GM23338 (cell line): Measurements from ENCODE around the gene MRGPRF. TPM values are rescaled to one million over a fixed set of nuclear protein-coding genes. Genes with fewer than 3 reads are reported as not detected.

Experiments used
- ATAC-seq: fragments of 200-7000 bp; cut with Tn5 transposase; 3 replicates; pipeline ENCODE4 v1.9.1; 2020
- DNase-seq: peaks from one replicate; pipeline ENCODE4 v3.0.0-alpha.2; 2015; ENCODE audit warnings: low spot score
- H2AFZ ChIP-seq: fragments of 200-600 bp; sonication (generic); 2 replicates; pipeline ENCODE4 v1.8.0; 2016; ENCODE audit warnings: antibody characterized with exemption, mild to moderate bottlenecking, moderate library complexity
- H3F3A ChIP-seq: fragments of 200-600 bp; sonication (generic); replicated peaks from 2 replicates; pipeline ENCODE4 v1.8.0; 2017; ENCODE audit warnings: antibody characterized with exemption, mixed run types, low read depth
- H3K27ac ChIP-seq: fragments of 200-600 bp; sonication (generic); 2 replicates; pipeline ENCODE4 v1.6.1; 2016; ENCODE audit warnings: low read depth
- H3K27me3 ChIP-seq: fragments of 200-600 bp; sonication (generic); 2 replicates; pipeline ENCODE4 v1.8.0; 2016; ENCODE audit warnings: mild to moderate bottlenecking, mixed run types, moderate library complexity; ENCODE audit not compliant: insufficient read depth
- H3K36me3 ChIP-seq: fragments of 200-600 bp; sonication (generic); 2 replicates; pipeline ENCODE4 v1.8.0; 2016; ENCODE audit warnings: mild to moderate bottlenecking; ENCODE audit not compliant: insufficient read depth
- H3K4me1 ChIP-seq: fragments of 200-600 bp; sonication (generic); 2 replicates; pipeline ENCODE4 v1.8.0; 2016; ENCODE audit warnings: mild to moderate bottlenecking, moderate library complexity; ENCODE audit not compliant: insufficient read depth
- H3K4me2 ChIP-seq: fragments of 200-600 bp; sonication (generic); 2 replicates; pipeline ENCODE4 v1.7.1; 2017; ENCODE audit warnings: mixed run types
- H3K4me3 ChIP-seq: fragments of 200-600 bp; sonication (generic); 2 replicates; pipeline ENCODE4 v1.6.1; 2016; ENCODE audit warnings: mixed run types
- H3K79me2 ChIP-seq: fragments of 200-600 bp; sonication (generic); replicated peaks from 2 replicates; pipeline ENCODE4 v1.8.0; 2017; ENCODE audit warnings: mild to moderate bottlenecking; ENCODE audit not compliant: insufficient read depth
- H3K9me2 ChIP-seq: fragments of 200-600 bp; sonication (generic); 2 replicates; pipeline ENCODE4 v1.8.0; 2017; ENCODE audit not compliant: insufficient read depth
- H4K20me1 ChIP-seq: fragments of 200-600 bp; sonication (generic); replicated peaks from 2 replicates; pipeline ENCODE4 v1.8.0; 2017; ENCODE audit warnings: mild to moderate bottlenecking; ENCODE audit not compliant: insufficient read depth
- H3K27ac Mint-ChIP-seq: 2 replicates; pipeline ENCODE4 v1.8.0; 2020; ENCODE audit warnings: inconsistent platforms, mild to moderate bottlenecking, moderate library complexity, mixed read lengths
- H3K27me3 Mint-ChIP-seq: 3 replicates; pipeline ENCODE4 v1.8.0; 2022; ENCODE audit warnings: low read depth, mild to moderate bottlenecking, moderate library complexity, mixed read lengths, inconsistent platforms; ENCODE audit not compliant: insufficient read depth, poor library complexity
- H3K36me3 Mint-ChIP-seq: 3 replicates; pipeline ENCODE4 v1.8.0; 2021; ENCODE audit warnings: low read depth, mild to moderate bottlenecking, inconsistent platforms, moderate library complexity, mixed read lengths
- H3K4me1 Mint-ChIP-seq: 3 replicates; pipeline ENCODE4 v1.8.0; 2020; ENCODE audit warnings: mild to moderate bottlenecking, inconsistent platforms, mixed read lengths
- H3K4me3 Mint-ChIP-seq: 3 replicates; pipeline ENCODE4 v1.8.0; 2021; ENCODE audit warnings: moderate library complexity, mild to moderate bottlenecking, inconsistent platforms, mixed read lengths
- H3K9me3 Mint-ChIP-seq: 3 replicates; pipeline ENCODE4 v1.8.0; 2020; ENCODE audit warnings: moderate library complexity, mild to moderate bottlenecking, inconsistent platforms, mixed read lengths
- CTCF ChIP-seq, 2 experiments: fragments of 200-600 bp in 1 of 2; sonication (generic) in 1 of 2; conservative IDR thresholded peaks; 2 replicates each; pipeline versions ENCODE4 v1.5.1 to v1.6.1; 2016 to 2017; ENCODE audit warnings: antibody characterized with exemption in 2 of 2, low read depth in 2 of 2, mild to moderate bottlenecking in 2 of 2, moderate library complexity in 1 of 2
- NANOG ChIP-seq: IDR thresholded peaks from 2 replicates; pipeline ENCODE4 v1.6.1; 2016; ENCODE audit warnings: antibody characterized with exemption, borderline replicate concordance
- REST ChIP-seq: IDR thresholded peaks from one replicate; pipeline ENCODE4 v1.6.1; 2018; ENCODE audit warnings: antibody characterized with exemption; ENCODE audit not compliant: unreplicated experiment
- STAT1 ChIP-seq: IDR thresholded peaks from one replicate; pipeline ENCODE4 v1.6.1; 2016; ENCODE audit warnings: antibody characterized with exemption; ENCODE audit not compliant: unreplicated experiment
- ZNF114 ChIP-seq: fragments of 250-450 bp; sonication (Bioruptor Pico); IDR thresholded peaks from 2 replicates; pipeline ENCODE4 v1.5.0; 2020; ENCODE audit warnings: mild to moderate bottlenecking, moderate library complexity
- ZNF331 ChIP-seq: fragments of 250-450 bp; sonication (Bioruptor Pico); IDR thresholded peaks from 2 replicates; pipeline ENCODE4 v1.5.0; 2020; ENCODE audit warnings: low read depth, mild to moderate bottlenecking, moderate library complexity
- ZNF462 ChIP-seq: fragments of 250-450 bp; sonication (Bioruptor Pico); IDR thresholded peaks from 2 replicates; pipeline ENCODE4 v1.5.0; 2020; ENCODE audit warnings: mild to moderate bottlenecking, moderate library complexity
- polyA plus RNA-seq: library from polyadenylated mRNA; unstranded; fragments of >200 nt; fragmentation: Nextera tagmentation; extraction: Ambion mirVana; gene quantifications from 2 replicates; pipeline ENCODE4 v1.2.1, GENCODE V29; 2016
- total RNA-seq: library from RNA; depleted of rRNA; stranded (reverse); fragments of >200 nt; shearing (Covaris generic); gene quantifications from 2 replicates; pipeline ENCODE4 v1.2.3, GENCODE V29; 2014

Gene MRGPRF
- total and polyA plus RNA-seq, 2 experiments from 2014 or later, result 3.3 to 9.0 TPM

GRCh38 chr11:68978626-68978930, 34.5 kb downstream of the MRGPRF start (continued):
- TF ChIP-seq REST (no peak), ZNF331 (CRISPR knock-in tag) (no peak)

GRCh38 chr11:68977781-68978625, 35.0 kb downstream of the MRGPRF start:
- H3K79me2 ChIP-seq, result no peaks in the 10 kb centered on the region
- H2AFZ ChIP-seq, result no peak overlapping the region
- H3K4me2 ChIP-seq, result no peak overlapping the region
- H3K27me3 Mint-ChIP-seq, result no peaks in the 10 kb centered on the region
- no peaks in the 10 kb centered on the region for H3K36me3 ChIP-seq
- no peaks in the 10 kb centered on the region for H3F3A ChIP-seq
- no peaks in the 10 kb centered on the region for H3K4me1 ChIP-seq
- no peak overlapping the region for H3K27ac Mint-ChIP-seq
- DNase-seq, result no peak
- TF ChIP-seq NANOG (no peak), ZNF331 (CRISPR knock-in tag) (no peak), ZNF462 (CRISPR knock-in tag) (no peak), CTCF (conservative IDR thresholded peaks at IDR 0.05; ENCODE audit: low read depth in 2 of 2) (no peak), ZNF114 (CRISPR knock-in tag) (no peak), STAT1 (no peak)
- no peak overlapping the region for H3K27ac ChIP-seq
- H3K4me1 Mint-ChIP-seq, result peaks cover 7% of the 10 kb centered on the region
- H3K4me3 ChIP-seq, result no peak overlapping the region
- H3K4me3 Mint-ChIP-seq, result no peak overlapping the region
- H4K20me1 ChIP-seq, result no peaks in the 10 kb centered on the region
- 0 out of 2 replicates have a peak, but pooled peaks cover 3% of the 10 kb centered on the region for H3K9me2 ChIP-seq
- peaks cover 3% of the 10 kb centered on the region; the same call in 2 of the 3 replicates for H3K36me3 Mint-ChIP-seq
- no peaks in the 10 kb centered on the region for H3K27me3 ChIP-seq
- peaks cover 11% of the 10 kb centered on the region for H3K9me3 Mint-ChIP-seq
- no peak for ATAC-seq
